ENCODE measurements around the gene FAM20A.
"Not testable (repeated sequence)": the region's sequence is repeated elsewhere in the genome, so short reads cannot be mapped to it uniquely, and the experiment has no call there.

The FAM20A gene

DNA sequence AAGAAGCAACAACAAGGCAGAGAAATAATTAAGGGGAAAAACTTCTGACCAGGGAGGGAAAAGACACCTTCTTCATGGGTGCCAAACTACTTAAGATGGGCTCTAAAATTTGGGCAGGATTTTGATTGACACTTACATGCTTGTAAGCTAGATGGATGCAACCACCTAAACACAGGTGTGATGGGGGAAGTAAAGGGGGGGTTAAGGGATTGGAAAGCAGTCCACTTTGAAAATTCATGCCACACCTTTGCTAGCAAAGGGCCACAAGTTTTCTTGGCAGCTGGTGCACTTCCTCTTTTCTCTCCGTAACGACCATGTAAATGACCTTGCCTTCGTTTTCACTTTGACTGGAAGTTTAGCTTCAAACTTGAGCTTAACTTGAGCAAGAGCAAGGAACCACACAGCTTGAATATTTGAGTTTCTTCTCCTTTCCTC lies 103.3 kb downstream of the FAM20A start:
- TF ChIP-seq, protein P1, sequence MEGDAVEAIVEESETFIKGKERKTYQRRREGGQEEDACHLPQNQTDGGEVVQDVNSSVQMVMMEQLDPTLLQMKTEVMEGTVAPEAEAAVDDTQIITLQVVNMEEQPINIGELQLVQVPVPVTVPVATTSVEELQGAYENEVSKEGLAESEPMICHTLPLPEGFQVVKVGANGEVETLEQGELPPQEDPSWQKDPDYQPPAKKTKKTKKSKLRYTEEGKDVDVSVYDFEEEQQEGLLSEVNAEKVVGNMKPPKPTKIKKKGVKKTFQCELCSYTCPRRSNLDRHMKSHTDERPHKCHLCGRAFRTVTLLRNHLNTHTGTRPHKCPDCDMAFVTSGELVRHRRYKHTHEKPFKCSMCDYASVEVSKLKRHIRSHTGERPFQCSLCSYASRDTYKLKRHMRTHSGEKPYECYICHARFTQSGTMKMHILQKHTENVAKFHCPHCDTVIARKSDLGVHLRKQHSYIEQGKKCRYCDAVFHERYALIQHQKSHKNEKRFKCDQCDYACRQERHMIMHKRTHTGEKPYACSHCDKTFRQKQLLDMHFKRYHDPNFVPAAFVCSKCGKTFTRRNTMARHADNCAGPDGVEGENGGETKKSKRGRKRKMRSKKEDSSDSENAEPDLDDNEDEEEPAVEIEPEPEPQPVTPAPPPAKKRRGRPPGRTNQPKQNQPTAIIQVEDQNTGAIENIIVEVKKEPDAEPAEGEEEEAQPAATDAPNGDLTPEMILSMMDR (conservative IDR thresholded peaks at IDR 0.05; ENCODE audit: low read depth, low read length), result no peak
- no peak for DNase-seq (ENCODE audit: low read depth)
- no peak overlapping the region for H3K4me3 ChIP-seq (ENCODE audit: low read length)

DNA sequence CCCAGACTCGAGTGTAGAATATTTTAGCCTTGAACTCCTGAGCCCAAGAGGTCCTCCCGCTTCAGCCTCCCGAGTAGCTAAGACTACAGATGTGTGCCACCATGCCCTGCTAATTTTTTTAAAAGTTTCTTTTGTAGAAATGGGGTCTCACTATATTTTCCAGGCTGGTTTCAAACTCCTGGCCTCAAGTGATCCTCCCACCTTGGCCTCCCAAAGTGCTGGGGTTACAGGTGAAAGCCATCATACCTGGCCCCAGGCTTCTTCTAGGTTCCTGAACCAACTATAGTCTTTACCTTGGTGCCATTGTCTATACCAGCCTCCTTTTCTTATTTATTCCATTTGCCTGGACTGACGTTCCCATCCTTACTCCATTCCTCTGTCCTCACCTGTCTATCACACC lies 106.1 kb downstream of the FAM20A start:
- no peak overlapping the region for H3K4me3 ChIP-seq (ENCODE audit: low read length)
- no peak for DNase-seq (ENCODE audit: low read depth)
- TF ChIP-seq, protein P1 (conservative IDR thresholded peaks at IDR 0.05; ENCODE audit: low read depth, low read length), result no peak

DNA sequence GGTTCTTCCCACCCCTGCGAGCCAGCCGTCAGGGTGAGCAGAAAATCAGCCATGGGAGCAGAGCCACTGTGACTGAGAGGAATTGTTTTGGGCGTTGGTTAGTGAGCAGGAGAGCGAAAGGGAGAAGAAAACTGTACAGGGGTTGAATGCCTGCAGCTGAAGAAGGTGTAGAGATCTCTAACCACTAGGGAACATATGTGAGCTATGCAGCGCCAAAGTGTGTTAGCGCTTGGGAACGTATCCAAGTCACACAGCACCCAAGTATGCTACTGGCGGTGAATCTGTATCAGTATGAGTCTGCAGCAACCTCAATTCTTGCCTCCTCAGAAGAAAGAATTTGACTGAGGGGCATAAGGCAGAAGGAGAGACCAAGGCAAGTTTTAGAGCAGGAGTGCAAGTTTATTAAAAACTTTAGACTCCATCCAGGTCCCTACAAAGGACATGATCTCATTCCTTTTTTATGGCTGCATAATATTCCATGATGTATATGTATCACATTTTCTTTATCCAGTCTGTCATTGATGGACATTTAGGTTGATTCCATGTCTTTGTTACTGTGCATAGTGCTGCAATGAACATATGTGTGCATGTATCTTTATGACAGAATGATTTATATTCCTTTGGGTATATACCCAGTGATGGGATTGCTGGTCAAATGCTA lies 108.6 kb downstream of the FAM20A start:
- not testable (repeated sequence) for DNase-seq (ENCODE audit: low read depth); H3K4me3 ChIP-seq (ENCODE audit: low read length)

DNA sequence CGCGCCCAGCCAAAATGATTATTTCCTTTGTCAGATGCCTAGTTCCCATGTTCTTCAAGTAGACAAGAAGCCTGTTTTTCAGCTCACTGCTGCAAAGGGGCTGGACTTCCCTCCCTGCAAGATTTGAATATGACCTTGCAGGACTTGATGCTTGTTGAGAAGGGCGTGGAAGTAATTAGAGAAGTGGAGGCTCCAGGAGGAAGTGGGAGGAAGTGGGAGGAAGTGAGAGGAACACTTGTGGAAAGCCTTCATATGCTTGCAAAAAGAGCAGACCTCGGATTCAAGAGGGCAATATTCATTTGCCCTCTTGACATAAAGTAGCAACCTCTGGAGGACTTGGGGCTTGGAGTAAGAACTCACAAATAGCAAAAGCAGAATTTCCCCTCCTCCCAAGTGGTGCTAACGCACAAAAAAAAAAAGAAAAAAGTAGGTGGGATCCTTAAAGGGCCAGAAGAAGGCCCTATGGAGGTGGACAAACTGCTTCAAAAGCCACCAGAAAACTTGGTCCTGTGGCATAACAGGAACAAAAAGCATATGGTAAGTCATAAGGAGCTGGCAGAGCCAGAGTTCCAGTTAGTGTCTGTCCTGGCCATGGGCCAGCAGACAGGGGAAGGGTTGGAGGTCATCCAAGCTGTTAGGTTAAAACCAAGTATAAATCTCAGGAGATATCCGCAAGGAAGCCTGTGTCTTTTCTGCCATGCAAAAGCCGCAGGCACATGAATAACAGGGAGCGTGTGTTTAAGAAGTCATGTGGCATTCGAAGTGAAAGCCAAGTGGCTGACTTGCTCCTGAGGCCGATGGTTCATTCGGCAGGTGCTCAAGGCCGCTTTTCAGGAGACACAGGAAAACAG lies 109.6 kb downstream of the FAM20A start:
- no peak for DNase-seq (ENCODE audit: low read depth)
- no peak overlapping the region for H3K4me3 ChIP-seq (ENCODE audit: low read length)

DNA sequence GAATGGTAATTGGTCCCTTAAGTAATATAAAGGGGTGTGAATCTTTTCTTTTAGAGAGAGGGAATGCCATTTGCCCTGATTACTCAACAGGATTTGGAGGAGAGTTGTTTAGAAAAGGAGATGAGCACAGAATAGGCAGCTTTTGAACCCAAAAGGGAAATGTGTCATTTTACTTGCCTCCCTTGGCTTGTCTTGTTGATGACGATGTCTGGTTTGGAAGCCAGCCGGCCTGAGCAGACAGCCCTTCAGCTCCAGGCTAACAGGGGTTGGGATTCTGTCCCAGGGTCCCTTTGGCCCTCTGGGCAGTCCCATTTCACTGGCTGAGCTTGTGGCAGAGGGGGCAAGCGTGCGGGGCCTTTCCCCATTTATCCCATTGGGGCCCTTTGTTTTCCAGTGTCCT lies 111.2 kb downstream of the FAM20A start:
- TF ChIP-seq, protein P1 (conservative IDR thresholded peaks at IDR 0.05; ENCODE audit: low read depth, low read length), result no peak
- DNase-seq (ENCODE audit: low read depth), result no peak
- H3K4me3 ChIP-seq (ENCODE audit: low read length), result no peak overlapping the region

More for the DNA sequence above, 109.6 kb downstream of the FAM20A start:
- TF ChIP-seq, protein P1 (conservative IDR thresholded peaks at IDR 0.05; ENCODE audit: low read depth, low read length), result no peak

All from retinal pigment epithelial cell (primary cell).